ENCODE results near the gene LRMDA.
"Not testable (repeated sequence)": the region's sequence is repeated elsewhere in the genome, so short reads cannot be mapped to it uniquely, and the experiment has no call there.

Gene LRMDA

DNA sequence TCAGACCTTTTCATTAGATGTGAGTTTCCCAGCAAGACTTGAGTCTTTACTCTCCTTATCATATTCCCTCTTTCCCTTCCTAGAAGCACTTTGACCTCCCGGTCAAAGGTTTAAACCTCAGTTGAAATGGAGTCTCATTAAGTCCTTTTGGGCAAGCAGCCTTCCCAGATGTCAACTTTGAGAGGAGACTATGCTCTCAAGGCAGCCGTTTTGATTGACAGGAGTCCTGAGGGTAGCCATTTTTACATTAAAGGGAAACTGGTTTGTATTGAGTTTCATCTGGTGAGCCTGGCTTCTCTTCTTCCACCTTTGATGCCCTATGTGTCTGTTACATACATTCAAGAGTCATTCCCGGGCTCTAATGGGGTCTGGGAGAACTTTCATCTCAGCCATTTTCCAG lies 685.1 kb downstream of the LRMDA start:
- DNase-seq = no peak

DNA sequence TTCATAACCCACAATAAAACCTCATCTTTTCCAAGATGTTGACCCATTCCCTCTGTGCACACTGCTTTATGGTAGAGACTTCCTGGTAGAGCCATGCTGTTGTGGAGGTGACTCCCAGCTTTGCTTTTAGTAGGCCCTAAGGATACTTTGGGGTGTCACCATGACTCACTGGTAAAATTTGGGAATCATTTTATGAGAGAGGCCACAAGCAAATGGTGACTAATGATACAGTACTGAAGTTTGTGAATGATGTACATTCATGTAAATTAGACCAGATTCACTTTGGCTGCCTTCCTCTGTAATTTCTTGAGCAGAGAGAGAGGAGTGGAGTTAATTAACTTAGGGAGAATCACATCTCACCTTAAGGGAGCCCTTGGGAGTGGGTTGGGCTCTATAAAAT lies 686.5 kb downstream of the LRMDA start:
- no peak for DNase-seq

DNA sequence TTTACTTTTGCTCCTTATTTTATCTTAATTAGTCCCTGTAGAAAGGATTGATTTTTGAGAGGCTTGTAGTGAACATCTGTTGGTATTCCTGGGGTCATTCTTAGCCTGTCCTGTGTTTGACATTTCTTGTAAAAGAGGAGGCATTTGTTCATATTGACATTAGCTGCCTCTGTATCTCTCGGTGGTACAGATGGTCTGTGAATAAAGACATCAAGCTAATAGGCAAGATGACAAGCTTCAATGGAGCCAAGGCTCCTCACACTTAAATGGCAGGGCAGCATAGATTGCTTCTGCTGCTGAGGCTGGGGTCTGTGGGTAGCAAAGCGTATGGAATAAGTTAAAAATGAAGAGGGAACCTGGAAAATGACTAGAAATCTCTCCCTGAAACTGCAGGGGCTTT lies 687.6 kb downstream of the LRMDA start:
- no peak for DNase-seq

DNA sequence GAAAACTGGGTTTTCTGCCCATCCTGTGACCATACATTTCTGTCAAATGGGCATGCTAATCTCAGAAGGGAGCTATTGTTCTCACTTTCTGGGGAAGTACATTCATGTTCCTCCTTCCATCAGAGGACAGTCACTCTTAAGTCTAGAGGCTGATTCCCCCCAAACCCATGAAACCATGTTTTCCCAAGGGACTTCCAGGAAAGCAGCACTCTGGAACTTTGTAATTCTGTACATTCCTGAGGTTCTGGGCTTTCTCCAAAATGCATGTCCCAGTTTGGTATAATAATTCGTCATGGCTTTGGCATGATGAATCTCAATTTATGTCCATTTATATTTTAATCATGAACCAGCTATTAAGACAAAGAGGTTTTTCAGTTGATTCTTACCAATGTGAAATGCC lies 688.1 kb downstream of the LRMDA start:
- no peak for DNase-seq

DNA sequence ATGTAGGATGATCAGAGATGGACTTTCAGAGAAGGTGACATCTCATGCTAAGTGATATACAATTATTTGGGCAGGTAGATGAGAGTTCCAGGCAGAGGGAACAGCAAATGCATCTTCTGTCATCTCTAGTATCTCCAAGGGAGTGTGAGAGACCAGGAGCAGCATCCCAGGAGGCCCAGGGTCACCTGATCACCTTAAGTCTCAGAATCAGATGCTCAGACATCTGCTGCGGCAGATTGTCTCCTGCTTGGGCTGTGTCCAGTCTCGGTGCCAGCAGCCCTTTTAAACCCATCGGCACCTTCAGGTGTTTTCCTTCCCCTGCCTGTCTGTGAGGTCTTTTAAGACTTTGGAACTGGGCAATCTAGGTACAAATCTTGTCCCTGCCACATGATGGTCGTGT lies 690.6 kb downstream of the LRMDA start:
- DNase-seq = no peak

DNA sequence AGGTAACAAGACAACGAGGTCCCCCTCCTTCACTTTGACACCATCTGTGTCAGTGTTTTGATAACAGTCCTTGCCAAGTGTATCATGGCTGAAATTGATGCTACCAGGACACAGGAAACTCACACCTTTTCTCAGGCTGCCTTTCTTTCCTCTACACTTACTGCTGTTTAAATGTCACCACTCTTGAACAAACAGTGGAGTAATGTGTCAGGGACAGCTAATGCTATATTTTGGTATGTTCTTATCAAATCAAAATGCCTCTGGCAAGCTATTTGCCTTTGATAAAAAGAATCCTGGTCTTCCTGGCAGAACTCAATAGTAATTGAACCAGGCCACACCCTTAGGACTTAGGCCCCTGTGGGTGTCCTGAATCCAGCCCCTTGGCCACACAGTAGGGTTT lies 692.9 kb downstream of the LRMDA start:
- DNase-seq = no peak

DNA sequence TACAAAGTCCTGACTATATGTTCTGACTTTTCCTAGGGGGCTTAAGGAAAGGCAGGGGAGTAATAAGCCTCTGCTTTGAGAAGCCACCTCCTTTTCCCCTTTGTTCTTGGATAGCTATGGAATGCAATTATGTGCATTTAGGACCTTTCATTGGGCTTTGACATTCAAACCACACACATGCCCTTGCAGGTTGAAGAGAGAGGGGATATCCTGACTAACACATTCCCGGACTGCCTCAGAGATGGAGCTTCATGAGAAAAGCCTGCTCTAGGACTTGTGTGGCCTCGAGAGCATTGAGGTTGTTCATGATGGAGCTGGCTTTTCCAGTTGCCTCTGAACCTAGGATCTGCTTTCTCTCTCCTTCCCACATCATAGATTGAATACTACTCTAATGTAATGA lies 694.5 kb downstream of the LRMDA start:
- DNase-seq = no peak

DNA sequence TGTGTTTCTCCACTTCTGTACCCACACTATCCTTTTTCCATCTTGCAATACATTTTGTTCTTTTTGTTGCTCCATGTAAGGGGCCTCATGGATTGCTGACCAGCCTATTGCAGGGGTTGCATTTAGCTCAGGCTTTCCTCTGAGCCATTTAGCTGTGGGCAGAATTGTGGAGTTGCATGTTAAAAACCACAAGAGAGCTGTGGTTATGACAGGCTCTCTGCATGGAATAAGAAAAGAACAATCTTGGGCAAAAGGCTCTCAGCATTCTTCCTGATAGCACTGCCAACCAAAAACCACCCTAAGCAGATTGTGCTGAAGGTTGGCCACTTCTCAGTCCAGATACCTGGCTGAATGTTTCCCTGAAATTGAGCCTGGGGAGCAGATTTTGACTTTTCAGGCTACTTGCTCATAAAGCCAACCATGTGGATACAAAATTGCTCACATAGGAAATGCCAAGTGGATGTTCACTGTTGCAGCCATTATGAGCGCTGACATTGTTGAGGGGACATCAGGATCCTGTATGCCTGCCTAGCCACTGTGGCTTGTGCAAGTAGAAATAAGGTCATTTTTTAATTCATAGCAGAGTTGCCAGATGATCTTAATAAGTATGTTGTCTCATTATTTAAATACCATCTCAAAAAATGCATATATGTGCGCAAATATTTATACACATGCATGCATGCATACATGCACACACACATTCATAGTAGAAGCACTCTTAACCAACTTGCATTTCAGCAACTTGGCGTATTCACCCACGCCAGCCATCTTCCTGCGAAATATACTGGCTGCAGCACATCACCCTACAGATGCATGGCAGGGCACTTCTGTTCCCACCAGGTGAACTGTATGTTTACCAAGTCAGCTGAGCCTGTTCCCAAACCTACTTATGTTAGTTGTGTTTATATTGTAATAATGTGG lies 695.4 kb downstream of the LRMDA start:
- no peak for DNase-seq

DNA sequence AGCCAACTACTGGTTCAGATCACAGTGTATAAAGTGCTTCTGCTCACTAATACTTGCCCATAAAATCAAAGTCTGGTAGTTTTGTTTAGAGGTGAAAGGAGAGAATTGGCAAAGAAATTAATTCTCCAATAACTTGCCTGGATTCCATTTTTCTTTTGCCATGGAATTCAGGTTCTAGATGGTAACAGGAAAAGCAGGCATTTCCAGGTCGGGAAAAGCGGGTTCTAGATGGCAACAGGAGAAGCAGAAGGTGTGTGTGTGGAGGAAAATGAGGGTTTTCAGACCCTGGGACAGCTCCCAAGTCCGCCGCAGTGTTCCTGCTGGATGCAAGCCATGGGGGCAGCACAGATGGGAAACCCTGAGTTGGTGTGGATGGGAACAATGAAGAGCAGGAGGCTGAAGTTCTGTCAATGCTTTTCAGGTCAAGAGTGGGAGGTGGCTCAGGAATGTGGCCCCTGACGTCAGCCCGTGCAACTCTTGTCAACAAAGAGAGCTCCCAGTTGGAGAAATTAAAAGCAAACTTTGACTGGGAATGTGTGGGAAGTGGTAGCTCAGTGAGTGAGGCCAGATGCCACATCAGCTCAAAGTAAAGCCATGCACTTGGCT lies 696.7 kb downstream of the LRMDA start:
- no peak for DNase-seq

DNA sequence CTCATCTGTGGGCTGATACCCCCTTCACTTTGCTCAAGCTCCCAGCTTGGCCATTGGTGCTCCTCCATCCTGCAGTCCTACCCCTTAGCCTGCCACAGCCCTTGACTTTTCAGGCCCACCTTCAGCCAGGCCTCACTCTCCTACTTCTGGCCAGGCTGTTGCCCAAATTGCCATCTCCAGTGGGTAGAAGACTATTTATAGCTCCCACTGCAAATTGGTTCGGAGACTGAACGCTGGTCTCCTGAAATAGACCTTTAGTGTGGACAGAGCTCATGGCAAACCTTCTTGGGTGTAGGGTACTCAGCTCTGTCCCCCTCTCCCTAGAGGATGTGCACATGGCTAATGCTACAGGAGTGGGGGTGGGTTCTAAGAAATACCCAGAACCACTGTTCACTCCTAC lies 697.8 kb downstream of the LRMDA start:
- no peak for DNase-seq

DNA sequence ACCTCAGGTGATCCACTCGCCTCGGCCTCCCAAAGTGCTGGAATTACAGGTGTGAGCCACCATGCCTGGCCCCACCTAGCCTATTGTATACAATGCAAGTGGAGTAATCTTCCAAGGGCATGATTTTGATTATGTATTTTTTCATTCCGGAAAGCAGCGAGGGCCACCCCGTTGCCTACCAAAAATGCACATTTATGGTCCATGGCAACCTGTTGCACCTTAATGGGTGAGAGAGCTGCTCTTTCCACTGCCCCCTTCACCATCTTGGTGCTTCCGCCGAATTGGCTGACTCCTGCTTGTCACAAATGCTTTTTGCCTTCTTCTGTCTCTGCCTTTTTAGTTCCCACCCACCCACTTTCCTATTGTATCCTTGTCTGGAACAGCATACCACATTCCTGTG lies 699.5 kb downstream of the LRMDA start:
- DNase-seq = no peak

DNA sequence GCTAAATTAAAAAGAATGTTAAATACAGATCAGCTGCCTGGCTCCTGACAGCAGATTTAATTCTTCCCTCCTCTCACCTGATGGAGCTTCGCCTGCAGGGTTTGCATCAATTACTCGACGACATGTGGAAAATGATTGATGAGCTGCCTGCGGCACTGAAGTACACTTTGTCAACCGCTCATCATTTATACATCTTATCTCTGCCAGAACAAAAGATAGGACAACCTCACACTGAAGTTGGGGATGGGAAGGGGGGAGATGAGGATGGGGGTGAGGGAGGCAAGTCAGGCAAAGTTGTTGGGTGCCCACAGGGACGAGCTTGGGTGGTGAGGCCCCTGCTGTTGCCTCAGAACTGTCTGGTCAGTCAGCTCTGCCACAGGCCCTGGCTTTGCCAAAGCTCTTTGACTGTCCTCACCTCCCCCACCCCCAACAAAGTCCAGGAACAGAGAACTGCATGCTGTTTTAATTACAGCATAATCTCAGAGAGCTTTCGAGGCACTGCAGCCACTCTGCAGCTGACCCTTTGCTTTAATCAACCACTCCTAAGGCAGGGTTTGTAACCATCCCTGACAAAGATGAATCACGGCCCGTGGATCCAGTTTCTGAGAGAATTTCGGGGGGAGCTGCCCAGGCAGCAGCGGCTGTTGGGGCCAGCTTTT lies 702.3 kb downstream of the LRMDA start:
- DNase-seq = no peak

DNA sequence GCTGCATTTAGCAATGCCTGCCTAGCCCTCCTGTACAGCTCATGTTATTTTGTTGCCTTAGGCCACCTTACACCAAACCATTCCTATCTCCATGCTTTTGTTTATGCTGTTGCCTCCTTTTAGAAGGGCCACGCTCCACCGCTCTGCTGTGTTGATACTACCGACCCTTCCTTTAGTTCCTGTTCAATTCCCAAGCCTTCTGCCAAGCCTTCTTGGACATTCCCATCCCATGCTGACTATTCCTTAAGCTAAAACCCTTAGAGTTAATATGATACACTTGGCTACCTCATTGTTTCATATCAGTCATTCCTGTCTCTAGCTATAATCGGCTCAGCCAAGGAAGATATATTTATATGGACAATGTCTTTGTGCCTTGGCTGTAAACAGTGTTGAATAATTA lies 705.5 kb downstream of the LRMDA start:
- DNase-seq = no peak

DNA sequence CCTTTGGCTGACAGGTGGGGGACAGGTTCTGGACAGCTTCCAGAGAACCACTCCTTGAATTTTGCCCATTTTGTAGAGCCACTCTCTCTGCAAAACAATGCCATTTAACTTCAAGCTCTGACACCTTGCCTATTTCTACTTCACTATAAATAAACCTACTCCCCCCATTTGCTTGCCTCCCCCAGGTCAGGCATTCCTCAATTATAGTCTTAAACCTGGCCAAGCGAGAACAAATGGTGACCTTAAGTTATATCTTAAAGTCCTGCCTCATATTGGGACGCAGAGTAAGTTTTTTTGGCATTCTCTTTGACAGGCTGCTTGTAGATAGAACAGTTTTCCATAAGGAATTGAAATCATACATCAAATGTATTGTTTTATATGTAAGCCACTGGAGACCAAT lies 706.9 kb downstream of the LRMDA start:
- DNase-seq = no peak

DNA sequence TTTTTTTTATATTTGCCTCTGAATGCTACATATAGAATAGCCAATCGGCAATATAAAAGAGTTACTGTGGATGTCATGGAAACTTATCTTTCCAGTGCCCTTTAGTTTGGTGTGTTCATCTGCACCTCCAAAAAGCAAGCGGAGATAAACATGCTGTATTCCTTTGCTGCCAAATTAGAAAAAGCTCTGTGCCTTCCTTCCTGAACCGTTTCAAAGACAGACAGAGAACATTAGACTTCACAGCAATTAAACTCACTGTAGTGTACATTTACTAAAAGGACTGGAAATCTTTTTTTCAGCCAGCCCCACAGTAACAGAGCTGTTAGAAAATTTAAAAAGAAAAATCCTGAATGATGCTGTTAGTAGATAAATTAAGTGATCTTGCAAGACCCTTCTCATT lies 707.5 kb downstream of the LRMDA start:
- DNase-seq = peak in 1 of 6 experiments; percentile 0

DNA sequence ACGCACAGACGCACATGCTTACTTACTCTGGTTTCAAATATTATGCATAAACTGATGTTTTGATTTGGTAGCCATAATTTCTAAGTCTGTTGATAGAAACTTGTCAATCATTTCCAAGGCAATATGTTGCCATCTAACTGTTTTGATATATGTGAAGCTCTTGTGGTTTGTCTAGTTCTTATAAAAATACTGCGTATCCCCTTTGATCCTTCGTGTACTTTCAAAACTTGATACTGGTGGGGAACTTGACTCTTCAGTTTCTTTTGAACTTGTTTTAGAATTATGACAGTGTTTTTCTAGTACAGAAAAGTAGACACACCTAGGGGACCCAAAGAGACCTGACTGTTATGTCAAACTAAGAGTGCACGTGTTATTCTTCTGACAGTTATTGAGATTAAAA lies 708.0 kb downstream of the LRMDA start:
- peak in 2 of 6 experiments; percentile 30 to 46 for DNase-seq

DNA sequence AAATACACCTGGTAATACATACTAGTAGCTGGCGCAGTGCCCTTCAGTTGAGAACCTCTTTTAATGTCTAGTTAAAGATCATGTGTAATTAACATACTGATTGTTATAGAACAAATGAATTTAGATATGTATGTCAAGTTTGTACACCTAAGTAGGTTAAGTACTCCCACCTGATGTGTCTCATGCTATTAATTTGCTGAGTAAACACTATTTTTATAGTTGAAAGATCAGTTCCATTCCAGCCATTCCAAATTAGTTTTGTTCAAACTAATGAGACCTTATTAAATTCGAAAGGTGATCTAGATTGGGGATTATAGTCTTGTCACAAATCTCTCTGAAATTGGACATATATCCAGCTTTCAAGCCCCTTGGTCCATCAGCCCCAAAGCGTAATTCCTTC lies 710.0 kb downstream of the LRMDA start:
- DNase-seq = no peak

DNA sequence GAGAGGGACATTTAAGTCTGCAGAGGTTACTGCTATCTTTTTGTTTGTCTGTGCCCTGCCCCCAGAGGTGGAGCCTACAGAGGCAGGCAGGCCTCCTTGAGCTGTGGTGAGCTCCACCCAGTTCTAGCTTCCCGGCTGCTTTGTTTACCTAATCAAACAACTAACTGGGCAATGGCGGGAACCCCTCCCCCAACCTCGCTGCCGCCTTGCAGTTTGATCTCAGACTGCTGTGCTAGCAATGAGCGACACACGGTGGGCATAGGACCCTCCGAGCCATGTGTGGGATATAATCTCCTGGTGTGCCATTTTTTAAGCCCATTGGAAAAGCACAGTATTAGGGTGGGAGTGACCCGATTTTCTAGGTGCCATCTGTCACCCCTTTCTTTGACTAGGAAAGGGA lies 716.8 kb downstream of the LRMDA start:
- DNase-seq = not testable (repeated sequence)

DNA sequence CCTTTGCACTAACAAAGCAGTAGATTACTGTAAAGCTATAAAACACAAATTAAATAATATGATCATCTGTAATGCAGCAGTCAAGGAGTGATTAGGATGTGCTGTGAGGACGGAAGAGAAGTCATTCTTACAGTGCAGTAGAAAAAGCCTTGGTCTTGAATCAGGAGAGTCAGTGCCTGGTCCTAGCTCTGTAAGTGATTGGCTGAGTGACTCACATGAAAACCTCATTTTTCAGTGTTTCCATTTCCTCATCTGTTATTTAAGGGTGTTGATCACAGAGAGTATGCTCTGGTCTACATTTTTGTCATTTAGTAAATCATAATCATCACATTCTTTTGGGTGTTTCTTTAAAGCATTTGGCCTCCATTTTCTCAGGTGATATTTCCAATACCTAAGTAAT lies 717.8 kb downstream of the LRMDA start:
- no peak for DNase-seq

DNA sequence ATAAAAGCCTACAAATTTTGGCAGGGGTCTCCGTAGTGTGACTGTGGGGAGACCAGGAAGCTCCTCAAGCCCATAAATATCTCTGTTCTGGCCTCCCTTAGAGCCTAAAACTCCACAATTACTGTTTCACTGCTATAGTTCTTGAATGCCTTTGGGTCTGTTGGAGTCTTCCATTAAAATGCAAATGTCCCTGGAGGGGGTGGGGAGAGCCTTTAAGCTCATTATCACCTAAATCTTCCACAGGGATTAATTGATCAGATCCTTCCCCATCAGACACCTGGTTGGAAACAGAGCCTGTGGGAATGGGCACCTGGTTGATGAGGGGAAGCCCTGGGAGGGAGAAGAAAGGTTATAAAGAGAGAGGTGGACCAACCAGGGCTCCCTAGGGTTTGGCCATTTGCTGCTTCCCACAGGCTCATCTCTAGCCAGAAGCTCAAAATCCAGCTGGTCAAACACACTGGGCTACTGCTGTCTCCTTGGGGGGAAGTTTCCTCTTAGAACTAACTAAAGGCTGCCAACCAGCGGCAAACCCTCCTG lies 718.2 kb downstream of the LRMDA start:
- DNase-seq = no peak

DNA sequence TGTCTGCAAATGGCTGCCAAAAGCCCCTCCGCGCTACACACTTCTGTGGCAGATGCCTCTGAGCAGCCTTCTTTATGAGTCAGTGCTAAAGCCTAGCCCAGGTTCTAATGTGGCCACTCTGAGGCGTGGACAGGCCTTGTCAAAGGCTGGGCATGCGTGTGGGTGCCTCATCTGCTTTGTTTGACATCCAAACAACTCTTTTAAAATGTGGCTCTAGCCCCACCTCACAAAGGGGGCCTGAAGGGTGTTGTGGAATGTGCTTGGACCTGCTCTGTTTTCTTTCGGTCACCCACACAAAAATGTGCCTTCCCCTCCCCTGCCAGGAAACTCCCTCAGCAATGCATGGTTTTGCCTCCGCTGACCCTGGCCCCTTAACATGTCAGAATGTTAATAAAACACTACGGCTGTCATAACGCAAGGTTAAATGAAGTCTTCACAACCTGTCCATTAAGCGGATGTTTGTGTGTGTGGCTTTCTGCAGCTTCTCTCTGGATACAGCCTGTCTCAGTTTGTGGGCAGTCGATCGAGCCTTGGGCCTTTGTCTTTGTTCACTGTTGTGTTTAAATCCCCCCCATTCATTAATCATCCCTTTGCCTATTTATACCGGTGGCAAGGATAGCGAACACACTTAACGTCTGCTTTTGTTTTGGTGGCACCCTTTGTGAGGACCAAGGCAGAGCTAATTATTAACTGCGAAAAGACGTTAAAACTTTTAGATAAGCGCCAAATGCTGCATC lies 718.9 kb downstream of the LRMDA start:
- no peak for DNase-seq

DNA sequence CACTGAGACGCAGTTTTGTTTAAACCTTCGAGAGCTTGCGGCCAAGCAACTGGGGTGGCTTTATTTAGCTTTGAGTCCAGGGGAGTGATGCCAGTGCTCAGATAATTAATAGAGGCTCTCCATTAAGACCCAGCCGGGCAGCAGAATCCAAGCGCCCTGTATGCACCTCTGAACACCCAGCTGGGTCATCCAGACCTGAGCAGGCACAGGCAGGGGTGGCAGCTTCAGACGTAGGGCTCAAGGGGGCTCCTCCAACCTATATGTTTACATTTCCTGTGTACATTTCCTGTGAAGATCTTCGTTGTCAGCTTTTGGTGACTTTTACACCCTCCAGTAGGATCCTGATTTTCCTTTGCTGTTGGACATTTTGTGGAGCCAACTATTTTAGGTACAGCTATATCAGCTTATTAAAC lies 719.5 kb downstream of the LRMDA start:
- DNase-seq = no peak

DNA sequence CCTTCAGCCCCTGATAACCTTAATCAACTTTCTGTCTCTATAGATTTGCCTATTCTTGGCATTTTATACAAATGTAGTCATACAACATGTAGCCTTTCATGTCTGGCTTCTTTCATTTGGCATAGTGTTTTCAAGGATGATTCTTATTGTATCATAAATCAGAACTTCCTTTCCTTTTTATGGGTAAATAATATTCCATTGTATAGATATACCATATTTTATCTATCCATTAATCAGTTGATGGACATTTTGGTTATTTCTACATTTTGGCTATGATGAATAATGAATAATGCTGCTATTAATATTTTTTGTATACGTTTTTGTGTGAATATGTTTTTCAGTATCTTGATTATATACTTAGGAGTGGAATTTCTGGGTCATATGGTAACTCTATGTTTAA lies 720.8 kb downstream of the LRMDA start:
- no peak for DNase-seq

Measured in stimulated activated naive CD4-positive, alpha-beta T cell (primary cell).